Natural killer cell treated with Interleukin-12 subunit alpha and Interleukin-12 subunit beta and Interleukin-15 and Interleukin-18, amount 100 ng/mL, for 72 hours (primary cell): Measurements from ENCODE around the gene AGPAT3. TPM values are rescaled to one million over a fixed set of nuclear protein-coding genes. Genes with fewer than 3 reads are reported as not detected.
A peak's percentile ranks its signal among the peaks of the same experiment; 100 is the strongest.
"Not testable (repeated sequence)": the region's sequence is repeated elsewhere in the genome, so short reads cannot be mapped to it uniquely, and the experiment has no call there.

ENCODE experiments used
- ATAC-seq, 2 donors: fragments of 150-1000 bp; cut with Tn5 transposase in 1 of 2; sonication (Bioruptor Pico), chemical (Tn5 transposase) in 1 of 2; 2 replicates each; pipeline ENCODE4 v1.10.0; 2021
- DNase-seq: peaks from one replicate; pipeline ENCODE4 v3.0.0; 2022; ENCODE audit warnings: low spot score
- H3K27ac Mint-ChIP-seq, 2 donors: 1 replicate in 1 of 2; 2 replicates in 1 of 2; pipeline ENCODE4 v1.8.0; 2022; ENCODE audit warnings: mixed read lengths in 2 of 2, mild to moderate bottlenecking in 1 of 2, moderate library complexity in 1 of 2
- H3K27me3 Mint-ChIP-seq, 2 donors: 1 replicate in 1 of 2; 2 replicates in 1 of 2; pipeline ENCODE4 v1.8.0; 2022; ENCODE audit warnings: mixed read lengths in 2 of 2
- H3K36me3 Mint-ChIP-seq: one replicate; pipeline ENCODE4 v1.8.0; 2022; ENCODE audit warnings: mixed read lengths
- H3K4me1 Mint-ChIP-seq, 2 donors: 1 replicate in 1 of 2; 2 replicates in 1 of 2; pipeline ENCODE4 v1.8.0; 2022; ENCODE audit warnings: low read depth in 2 of 2, mixed read lengths in 2 of 2, mild to moderate bottlenecking in 1 of 2
- H3K4me3 Mint-ChIP-seq: one replicate; pipeline ENCODE4 v1.8.0; 2022; ENCODE audit warnings: mixed read lengths
- H3K9me3 Mint-ChIP-seq: 2 replicates; pipeline ENCODE4 v1.8.0; 2022; ENCODE audit warnings: mixed read lengths
- total RNA-seq, 2 donors: library from RNA; stranded (reverse); gene quantifications; one replicate each; pipeline ENCODE4 v1.2.3, GENCODE V29; 2022

AGPAT3 gene
- total RNA-seq, 2 donors from 2014 or later: 66.8 to 115 TPM

- H3K9me3 Mint-ChIP-seq: no peaks in the 10 kb centered on the region
- H3K27ac Mint-ChIP-seq: no peak overlapping the region
- no peak for ATAC-seq
- H3K4me1 Mint-ChIP-seq: peaks cover 17 to 22% of the 10 kb centered on the region in 2 donors
- H3K36me3 Mint-ChIP-seq: no peaks in the 10 kb centered on the region
- no peak overlapping the region for H3K4me3 Mint-ChIP-seq
- DNase-seq: no peak
- H3K27me3 Mint-ChIP-seq: no peaks in the 10 kb centered on the region
Observed at GRCh38 chr21:43886565-43886964, 21.5 kb downstream of the AGPAT3 start.

GRCh38 chr21:43889069-43889468 lies 24.0 kb downstream of the AGPAT3 start:
- ATAC-seq: no peak
- Mint-ChIP-seq H3K4me1 (peaks cover 30 to 34% of the 10 kb centered on the region in 2 donors), H3K9me3 (no peaks in the 10 kb centered on the region), H3K27ac (no peak overlapping the region), H3K4me3 (no peak overlapping the region), H3K27me3 (no peaks in the 10 kb centered on the region), H3K36me3 (no peaks in the 10 kb centered on the region)
- DNase-seq: no peak

DNA sequence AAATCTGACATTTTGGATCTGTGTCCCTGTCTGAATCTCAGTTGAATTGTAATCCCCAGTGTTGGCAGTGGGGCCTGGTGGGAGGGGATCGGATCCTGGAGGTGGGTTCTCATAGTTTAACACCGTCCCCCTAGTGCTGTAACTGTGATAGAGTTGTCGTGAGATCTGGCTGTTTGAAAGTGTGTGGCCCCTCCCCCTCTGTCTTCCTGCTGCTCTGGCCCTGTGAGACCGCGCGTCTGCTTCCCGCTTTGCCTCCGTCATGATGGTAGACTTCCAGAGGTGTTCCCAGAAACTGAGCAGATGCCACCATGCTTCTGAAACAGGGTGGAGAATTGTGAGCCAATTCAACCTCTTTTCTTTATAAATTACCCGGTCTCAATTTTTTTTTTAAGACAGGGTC lies 25.0 kb downstream of the AGPAT3 start:
- H3K4me3 Mint-ChIP-seq: no peak overlapping the region
- no peak overlapping the region for H3K27ac Mint-ChIP-seq
- peak; percentile 31 for DNase-seq
- peaks cover 31 to 35% of the 10 kb centered on the region in 2 donors for H3K4me1 Mint-ChIP-seq
- ATAC-seq: no peak
- no peaks in the 10 kb centered on the region for H3K9me3 Mint-ChIP-seq
- H3K36me3 Mint-ChIP-seq: no peaks in the 10 kb centered on the region
- H3K27me3 Mint-ChIP-seq: no peaks in the 10 kb centered on the region

- Mint-ChIP-seq H3K4me3 (no peak overlapping the region), H3K27me3 (no peaks in the 10 kb centered on the region), H3K9me3 (no peaks in the 10 kb centered on the region), H3K4me1 (peaks cover 29 to 35% of the 10 kb centered on the region in 2 donors), H3K36me3 (no peaks in the 10 kb centered on the region), H3K27ac (peak overlapping the region in 1 of 2 donors; percentile 58)
- ATAC-seq (no peak), DNase-seq (peak; percentile 20)
Observed at GRCh38 chr21:43892334-43892733, 27.3 kb downstream of the AGPAT3 start.

GRCh38 chr21:43892984-43893535 lies 28.0 kb downstream of the AGPAT3 start:
- peaks cover 29 to 35% of the 10 kb centered on the region in 2 donors for H3K4me1 Mint-ChIP-seq

DNA sequence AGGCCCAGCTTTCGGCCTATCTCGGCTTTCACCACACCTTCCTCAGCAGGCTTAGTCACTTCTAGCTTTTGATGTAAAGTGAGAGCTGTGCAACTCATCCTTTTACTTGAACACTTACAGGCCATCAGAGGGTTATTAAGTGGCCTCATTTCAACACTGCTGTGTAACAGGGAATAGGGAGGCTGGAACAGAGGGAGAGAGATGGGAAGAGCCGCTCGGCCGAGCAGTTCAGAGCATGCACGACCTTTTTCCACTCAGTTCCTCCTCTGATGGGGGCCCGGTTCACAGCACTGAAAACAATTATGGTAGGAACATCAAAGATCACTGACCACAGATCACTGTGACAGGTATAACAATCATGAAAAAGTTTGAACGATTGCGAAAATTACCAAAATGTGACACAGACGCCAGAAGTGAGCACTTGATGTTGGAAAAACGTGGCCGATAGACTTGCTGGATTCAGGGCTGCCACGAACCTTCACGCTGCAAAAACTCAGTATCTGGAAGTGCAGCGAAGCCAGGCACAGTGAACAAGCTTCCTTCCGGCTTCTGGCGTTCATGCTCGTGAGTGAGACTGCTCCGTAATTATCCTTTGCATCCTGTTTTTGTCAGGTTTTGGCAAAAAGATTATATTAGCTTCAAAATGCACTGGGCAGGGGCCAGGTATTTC lies 28.6 kb downstream of the AGPAT3 start:
- Mint-ChIP-seq H3K36me3 (no peaks in the 10 kb centered on the region), H3K27me3 (no peaks in the 10 kb centered on the region), H3K4me3 (peak overlapping the region; percentile 74), H3K27ac (peak overlapping the region; percentile 58 to 63), H3K4me1 (peaks cover 31 to 35% of the 10 kb centered on the region in 2 donors), H3K9me3 (no peaks in the 10 kb centered on the region)
- ATAC-seq (peak; percentile 85 to 97), DNase-seq (peak; percentile 48)

More at GRCh38 chr21:43892984-43893535, 28.0 kb downstream of the AGPAT3 start:
- H3K9me3 Mint-ChIP-seq: no peaks in the 10 kb centered on the region
- no peaks in the 10 kb centered on the region for H3K27me3 Mint-ChIP-seq
- H3K4me3 Mint-ChIP-seq: peak overlapping the region; percentile 74
- no peaks in the 10 kb centered on the region for H3K36me3 Mint-ChIP-seq
- peak overlapping the region; percentile 58 to 63 for H3K27ac Mint-ChIP-seq
- peak; percentile 38 for DNase-seq
- no peak for ATAC-seq

DNA sequence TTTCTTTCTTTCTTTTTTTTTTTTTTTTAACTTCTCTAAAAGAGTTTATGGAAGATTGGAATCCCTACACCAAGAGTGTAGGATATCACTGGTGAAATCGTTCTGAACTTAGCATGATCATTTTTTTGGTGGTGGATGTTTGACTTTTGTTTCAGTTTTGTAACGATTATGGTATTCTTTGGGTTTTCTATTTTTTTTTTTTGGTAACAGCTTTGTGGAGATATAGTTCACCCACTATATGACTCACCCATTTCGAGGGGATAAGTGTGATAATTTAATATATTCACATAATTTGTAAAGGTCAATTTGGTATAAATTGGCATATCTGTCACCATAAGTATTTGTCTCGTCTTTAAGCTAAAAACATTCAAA lies 29.2 kb downstream of the AGPAT3 start:
- Mint-ChIP-seq H3K9me3 (no peaks in the 10 kb centered on the region), H3K36me3 (no peaks in the 10 kb centered on the region), H3K4me3 (peak overlapping the region; percentile 74), H3K4me1 (peaks cover 31 to 35% of the 10 kb centered on the region in 2 donors), H3K27me3 (no peaks in the 10 kb centered on the region), H3K27ac (peak overlapping the region; percentile 58 to 63)
- DNase-seq (no peak), ATAC-seq (peak in 1 of 2 donors; percentile 49)

- no peak overlapping the region for H3K27ac Mint-ChIP-seq
- no peak for DNase-seq
- no peak overlapping the region for H3K4me3 Mint-ChIP-seq
- ATAC-seq: no peak
- H3K4me1 Mint-ChIP-seq: peaks cover 25 to 29% of the 10 kb centered on the region in 2 donors
- no peaks in the 10 kb centered on the region for H3K27me3 Mint-ChIP-seq
- H3K9me3 Mint-ChIP-seq: no peaks in the 10 kb centered on the region
- H3K36me3 Mint-ChIP-seq: no peaks in the 10 kb centered on the region
Observed at GRCh38 chr21:43895196-43895595, 30.2 kb downstream of the AGPAT3 start.

DNA sequence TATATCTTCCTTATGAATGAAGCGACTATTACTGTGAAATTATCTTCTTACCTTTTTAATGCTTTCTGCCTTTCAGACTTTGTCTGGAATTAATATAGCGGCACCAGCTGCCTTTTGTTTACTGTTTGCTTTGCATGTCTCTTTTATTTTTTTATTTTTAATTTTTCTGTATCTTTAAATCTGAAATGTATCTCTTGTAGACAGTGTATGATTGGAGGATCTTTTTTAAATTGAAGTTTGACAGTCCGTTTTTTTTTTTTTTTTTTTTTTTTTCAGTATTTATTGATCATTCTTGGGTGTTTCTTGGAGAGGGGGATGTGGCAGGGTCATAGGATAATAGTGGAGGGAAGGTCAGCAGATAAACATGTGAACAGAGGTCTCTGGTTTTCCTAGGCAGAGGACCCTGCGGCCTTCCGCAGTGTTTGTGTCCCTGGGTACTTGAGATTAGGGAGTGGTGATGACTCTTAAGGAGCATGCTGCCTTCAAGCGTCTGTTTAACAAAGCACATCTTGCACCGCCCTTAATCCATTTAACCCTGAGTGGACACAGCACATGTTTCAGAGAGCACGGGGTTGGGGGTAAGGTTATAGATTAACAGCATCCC lies 31.8 kb downstream of the AGPAT3 start:
- H3K27ac Mint-ChIP-seq, H3K9me3 Mint-ChIP-seq, ATAC-seq, DNase-seq, H3K27me3 Mint-ChIP-seq, H3K36me3 Mint-ChIP-seq, H3K4me3 Mint-ChIP-seq: not testable (repeated sequence)
- H3K4me1 Mint-ChIP-seq: peaks cover 28 to 39% of the 10 kb centered on the region in 2 donors

DNA sequence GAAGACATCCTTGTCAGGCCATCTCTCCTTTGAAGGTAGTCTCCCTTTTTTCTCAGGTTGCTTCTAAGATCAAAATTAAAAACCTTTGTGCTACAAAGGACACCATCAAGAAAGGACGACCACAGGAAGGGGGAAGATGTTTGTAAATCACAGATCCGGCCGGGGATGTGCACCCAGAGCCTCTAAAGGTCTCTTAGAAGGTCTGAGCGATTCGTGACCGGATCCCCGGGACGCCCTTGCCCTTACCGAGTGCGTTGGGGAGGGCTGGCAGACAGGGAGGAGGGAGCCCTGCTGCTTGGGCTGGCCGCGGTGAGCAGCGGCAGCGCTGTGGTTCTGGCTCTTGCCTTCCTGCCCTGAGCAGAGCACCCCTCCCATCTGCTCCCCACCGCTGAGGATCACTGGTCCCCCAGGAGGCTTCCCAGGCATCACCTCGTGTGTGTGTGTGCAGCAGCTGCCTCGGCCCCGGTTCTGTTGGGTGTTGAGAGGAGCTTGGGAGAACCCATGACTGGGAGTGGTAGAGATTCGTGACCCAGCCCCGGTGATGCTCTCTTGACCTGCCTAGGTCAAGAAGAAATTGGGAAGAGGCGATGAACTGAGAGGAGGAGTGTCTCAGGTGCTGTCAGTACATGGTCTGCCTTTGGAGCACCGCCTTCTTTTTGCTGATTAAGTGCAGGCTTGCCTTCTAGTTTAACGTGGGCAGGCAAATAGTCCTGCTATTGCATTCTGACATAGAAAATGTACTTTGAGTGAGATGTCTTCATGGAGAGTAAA lies 34.5 kb downstream of the AGPAT3 start:
- Mint-ChIP-seq H3K36me3 (no peaks in the 10 kb centered on the region), H3K27me3 (no peaks in the 10 kb centered on the region), H3K4me1 (peaks cover 13 to 23% of the 10 kb centered on the region in 2 donors), H3K4me3 (no peak overlapping the region), H3K27ac (no peak overlapping the region), H3K9me3 (no peaks in the 10 kb centered on the region)
- ATAC-seq (no peak), DNase-seq (peak; percentile 22)

GRCh38 chr21:43900078-43900385 lies 35.0 kb downstream of the AGPAT3 start:
- H3K27ac Mint-ChIP-seq: no peak overlapping the region

DNA sequence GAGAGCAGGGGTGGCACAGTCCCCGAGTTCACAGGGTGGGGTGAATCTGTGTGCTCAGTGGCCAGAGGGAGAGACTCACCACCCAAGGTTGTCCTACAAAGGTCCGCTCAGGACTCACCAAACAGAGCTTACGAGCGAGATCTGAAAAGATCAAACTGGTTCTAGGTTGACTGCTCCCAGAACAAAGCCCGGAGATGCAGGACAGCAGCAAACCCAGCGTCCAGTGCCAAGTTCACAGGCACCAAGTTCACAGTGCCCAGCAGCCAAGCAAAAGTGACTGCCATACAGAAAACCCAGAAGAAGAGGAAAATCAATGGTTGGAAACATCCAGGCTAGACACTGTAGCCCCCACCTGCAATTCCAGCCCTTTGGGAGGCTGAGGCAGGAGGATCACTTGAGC lies 35.7 kb downstream of the AGPAT3 start:
- Mint-ChIP-seq H3K27me3 (no peaks in the 10 kb centered on the region), H3K36me3 (peaks cover 1% of the 10 kb centered on the region), H3K4me3 (no peak overlapping the region), H3K9me3 (no peaks in the 10 kb centered on the region), H3K27ac (no peak overlapping the region), H3K4me1 (peaks cover 14 to 18% of the 10 kb centered on the region in 2 donors)
- DNase-seq (peak; percentile 16), ATAC-seq (no peak)

More at GRCh38 chr21:43900078-43900385, 35.0 kb downstream of the AGPAT3 start:
- Mint-ChIP-seq H3K4me3 (no peak overlapping the region), H3K9me3 (no peaks in the 10 kb centered on the region), H3K27me3 (no peaks in the 10 kb centered on the region), H3K4me1 (peaks cover 13 to 18% of the 10 kb centered on the region in 2 donors), H3K36me3 (no peaks in the 10 kb centered on the region)
- no peak for ATAC-seq
- no peak for DNase-seq

- Mint-ChIP-seq H3K27me3 (no peaks in the 10 kb centered on the region), H3K9me3 (no peaks in the 10 kb centered on the region), H3K27ac (no peak overlapping the region), H3K4me1 (peaks cover 17 to 18% of the 10 kb centered on the region in 2 donors), H3K4me3 (no peak overlapping the region), H3K36me3 (peaks cover 5% of the 10 kb centered on the region)
- DNase-seq (no peak), ATAC-seq (no peak)
Observed at GRCh38 chr21:43902441-43902840, 37.4 kb downstream of the AGPAT3 start.
